MG63 (cell line): ENCODE data around the gene TIGD6. TPM values are rescaled to one million over a fixed set of nuclear protein-coding genes. Genes with fewer than 3 reads are reported as not detected.

Experiments used
- total RNA-seq: library from RNA; depleted of rRNA; stranded (reverse); fragments of >200 nt; shearing (Covaris generic); gene quantifications from 2 replicates; pipeline ENCODE4 v1.2.3, GENCODE V29; 2014; ENCODE audit warnings: low replicate concordance; rRNA removed

The TIGD6 gene
- total RNA-seq, 1 experiment from 2014 or later = 6.6 TPM

Other genes starting within 250 kb of the TIGD6 start
- gene PDE6A, start 55.9 kb downstream of the TIGD6 start, total RNA-seq = not detected in 2 replicates
- 8.7 and 13.2 TPM in 2 replicates for gene SLC26A2, start 39.9 kb downstream of the TIGD6 start, total RNA-seq
- gene HMGXB3, start 85 bp upstream of the TIGD6 start, total RNA-seq = 28.9 and 38.2 TPM in 2 replicates
- gene CSF1R, start 85.9 kb upstream of the TIGD6 start, total RNA-seq = 0.26 TPM in 1 of 2 replicates, not detected in the other
- gene PDGFRB, start 155.2 kb upstream of the TIGD6 start, total RNA-seq = 6.1 and 10.4 TPM in 2 replicates
- gene CDX1, start 166.1 kb upstream of the TIGD6 start, total RNA-seq = 0.07 TPM in 1 of 2 replicates, not detected in the other
- not detected in 2 replicates for gene SLC6A7, start 189.4 kb upstream of the TIGD6 start, total RNA-seq